Measurements from ENCODE around the gene TJP2. TPM values are rescaled to one million over a fixed set of nuclear protein-coding genes. Genes with fewer than 3 reads are reported as not detected.

The TJP2 gene
- total RNA-seq, 4 donors from 2014 or later, result 114 to 221 (median 156) TPM

DNA sequence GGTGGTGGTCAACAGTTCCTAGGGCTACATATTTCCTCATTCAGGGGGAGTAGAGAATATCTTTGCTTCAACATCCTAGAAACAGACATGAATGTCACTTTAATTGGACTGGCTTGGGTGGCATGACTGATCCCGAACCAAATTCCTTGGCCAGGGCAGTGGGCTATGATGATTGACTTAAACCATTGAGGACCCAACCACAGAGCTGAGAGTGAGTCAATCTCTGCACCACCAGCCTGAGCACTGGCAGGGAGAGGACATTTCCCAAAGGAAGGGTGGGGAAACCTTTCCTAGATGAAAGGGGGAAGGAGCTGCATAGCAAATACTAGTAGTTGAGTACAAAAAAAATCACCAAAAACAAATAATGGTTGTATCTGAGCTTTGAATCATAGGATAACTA is 98.1 kb downstream of the TJP2 start:
- TF ChIP-seq, protein P1, sequence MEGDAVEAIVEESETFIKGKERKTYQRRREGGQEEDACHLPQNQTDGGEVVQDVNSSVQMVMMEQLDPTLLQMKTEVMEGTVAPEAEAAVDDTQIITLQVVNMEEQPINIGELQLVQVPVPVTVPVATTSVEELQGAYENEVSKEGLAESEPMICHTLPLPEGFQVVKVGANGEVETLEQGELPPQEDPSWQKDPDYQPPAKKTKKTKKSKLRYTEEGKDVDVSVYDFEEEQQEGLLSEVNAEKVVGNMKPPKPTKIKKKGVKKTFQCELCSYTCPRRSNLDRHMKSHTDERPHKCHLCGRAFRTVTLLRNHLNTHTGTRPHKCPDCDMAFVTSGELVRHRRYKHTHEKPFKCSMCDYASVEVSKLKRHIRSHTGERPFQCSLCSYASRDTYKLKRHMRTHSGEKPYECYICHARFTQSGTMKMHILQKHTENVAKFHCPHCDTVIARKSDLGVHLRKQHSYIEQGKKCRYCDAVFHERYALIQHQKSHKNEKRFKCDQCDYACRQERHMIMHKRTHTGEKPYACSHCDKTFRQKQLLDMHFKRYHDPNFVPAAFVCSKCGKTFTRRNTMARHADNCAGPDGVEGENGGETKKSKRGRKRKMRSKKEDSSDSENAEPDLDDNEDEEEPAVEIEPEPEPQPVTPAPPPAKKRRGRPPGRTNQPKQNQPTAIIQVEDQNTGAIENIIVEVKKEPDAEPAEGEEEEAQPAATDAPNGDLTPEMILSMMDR (IDR thresholded peaks at IDR 0.05), result no peak
- ATAC-seq (ENCODE audit: low FRiP score), result no peak

DNA sequence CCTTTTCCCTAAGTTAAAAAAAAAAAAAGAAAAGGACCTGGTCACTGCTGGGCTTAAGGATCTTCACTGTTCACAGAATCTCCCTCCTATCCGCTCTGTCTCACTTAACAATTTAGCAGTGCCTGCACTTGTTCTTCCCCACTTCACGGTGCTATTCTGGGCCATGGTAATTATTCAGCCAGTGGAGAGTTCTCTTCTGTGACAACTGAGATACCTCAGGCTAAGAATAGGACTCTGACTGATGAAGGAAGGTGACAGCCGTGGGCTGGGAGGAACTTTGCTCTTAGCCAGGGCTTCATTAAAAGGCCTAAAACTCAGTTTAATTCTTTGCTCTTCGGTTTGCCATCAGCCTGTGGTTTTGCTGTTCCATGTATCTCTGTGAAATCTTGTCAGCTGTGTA is 99.1 kb downstream of the TJP2 start:
- no peak for ATAC-seq (ENCODE audit: low FRiP score)
- TF ChIP-seq, protein P1 (IDR thresholded peaks at IDR 0.05), result no peak
- no peak for DNase-seq (ENCODE audit: low spot score)

More for the DNA sequence above, 98.1 kb downstream of the TJP2 start:
- no peak for DNase-seq (ENCODE audit: low spot score)

DNA sequence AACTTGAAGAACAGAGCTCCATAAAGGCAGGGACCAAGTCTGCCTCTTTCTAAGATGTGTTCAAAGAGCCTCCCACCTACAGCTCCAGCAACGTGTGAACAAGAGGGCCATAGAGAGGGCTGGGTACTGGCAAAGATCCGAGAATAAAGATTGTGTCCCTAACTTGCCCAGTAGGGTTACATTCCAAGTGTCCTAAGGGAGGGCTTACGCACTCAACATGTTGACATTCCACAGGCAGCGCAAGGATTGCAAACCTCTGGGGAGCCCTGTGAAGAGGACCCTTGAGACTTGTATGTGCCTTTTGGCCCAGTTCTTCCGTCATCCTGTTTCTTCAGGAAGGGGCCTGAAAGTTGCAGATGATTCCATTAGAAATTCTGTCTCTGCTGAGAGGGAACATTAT is 102.7 kb downstream of the TJP2 start:
- TF ChIP-seq, protein P1 (IDR thresholded peaks at IDR 0.05), result no peak
- ATAC-seq (ENCODE audit: low FRiP score), result no peak
- DNase-seq (ENCODE audit: low spot score), result no peak

DNA sequence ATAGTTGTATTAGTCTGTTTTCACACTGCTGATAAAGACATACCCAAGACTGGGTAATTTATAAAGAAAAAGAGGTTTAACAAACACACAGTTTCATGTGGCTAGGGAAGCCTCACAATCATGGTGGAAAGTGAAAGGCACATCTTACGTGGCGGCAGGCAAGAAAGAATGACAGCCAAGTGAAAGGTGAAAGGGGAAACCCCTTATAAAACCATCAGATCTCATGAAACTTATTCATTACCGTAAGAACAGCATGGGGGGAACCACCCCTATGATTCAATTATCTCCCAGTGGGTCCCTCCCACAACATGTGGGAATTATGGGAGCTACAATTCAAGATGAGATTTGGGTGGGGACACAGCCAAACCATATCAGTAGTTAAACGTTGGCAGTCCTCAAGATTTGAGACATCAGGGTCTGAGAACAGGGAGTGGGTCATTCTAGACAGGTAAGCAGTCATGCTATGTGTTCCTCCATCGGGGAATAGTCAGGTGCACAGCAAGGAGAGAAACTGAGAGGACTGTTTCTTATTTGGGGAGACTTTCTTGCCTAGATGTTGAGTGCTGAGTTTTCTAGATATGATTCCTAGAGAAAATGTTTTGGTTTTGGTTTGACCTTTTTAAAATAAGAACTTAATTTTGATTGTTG is 105.1 kb downstream of the TJP2 start:
- ATAC-seq (ENCODE audit: low FRiP score) (no peak), DNase-seq (ENCODE audit: low spot score) (no peak)
- TF ChIP-seq, protein P1 (IDR thresholded peaks at IDR 0.05), result no peak

DNA sequence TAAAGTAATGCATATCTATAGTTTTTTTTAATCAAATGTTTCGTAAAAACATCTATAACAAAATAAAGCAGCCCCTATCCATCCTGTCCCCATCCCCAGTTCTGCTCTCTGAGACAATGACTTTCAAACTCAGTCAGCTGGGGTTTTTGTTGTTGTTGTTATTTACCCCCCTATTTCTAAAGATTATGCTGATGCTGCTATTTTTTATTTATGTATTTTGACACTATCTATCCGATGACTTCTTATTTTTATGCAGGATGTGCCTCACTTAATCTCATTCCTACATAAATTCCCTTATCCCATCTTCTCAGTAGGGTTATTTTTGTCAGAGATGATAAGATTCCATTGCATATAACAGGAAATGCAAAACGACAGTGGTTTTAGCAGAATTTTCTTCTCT is 105.7 kb downstream of the TJP2 start:
- TF ChIP-seq, protein P1 (IDR thresholded peaks at IDR 0.05), result no peak
- no peak for ATAC-seq (ENCODE audit: low FRiP score)
- no peak for DNase-seq (ENCODE audit: low spot score)

DNA sequence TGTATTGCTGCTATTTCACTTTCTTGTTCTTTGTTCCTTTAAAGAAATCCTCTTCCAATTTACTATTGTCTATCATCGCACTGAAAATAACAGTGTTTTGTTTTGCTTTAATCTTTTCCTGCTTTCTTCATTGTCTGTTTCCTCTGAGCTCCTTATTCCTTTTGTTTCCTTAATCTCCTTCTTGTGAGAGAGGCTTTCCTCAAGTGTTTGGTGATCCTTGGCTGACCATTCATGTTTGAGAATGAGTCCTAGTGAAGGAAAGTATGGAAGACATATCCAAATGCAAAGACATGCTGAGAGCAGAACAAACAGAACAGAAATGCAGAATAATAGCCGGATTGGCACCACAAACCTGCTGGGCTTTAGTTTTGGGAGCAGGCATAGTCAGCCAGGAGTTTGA is 108.9 kb downstream of the TJP2 start:
- TF ChIP-seq, protein P1 (IDR thresholded peaks at IDR 0.05), result no peak
- ATAC-seq (ENCODE audit: low FRiP score) (no peak), DNase-seq (ENCODE audit: low spot score) (no peak)

DNA sequence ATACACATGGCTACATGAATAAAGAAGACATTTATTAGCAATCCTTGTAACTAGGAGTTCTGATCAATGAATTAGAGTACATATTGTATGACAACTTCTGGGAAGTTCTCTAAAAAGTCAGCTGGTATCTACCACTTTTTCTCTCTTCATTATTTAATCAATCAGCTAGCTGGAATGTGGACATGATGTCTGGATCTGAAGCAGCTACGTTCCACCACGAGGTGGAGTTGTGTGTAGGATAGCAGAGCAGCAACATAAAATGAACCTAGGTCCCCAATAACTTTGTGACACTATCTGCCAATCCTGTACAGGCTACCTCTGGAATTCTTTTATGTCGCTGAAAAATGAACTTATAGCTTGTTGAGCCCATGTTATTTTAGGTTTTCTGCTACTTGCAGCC is 118.0 kb downstream of the TJP2 start:
- ATAC-seq (ENCODE audit: low FRiP score), result no peak
- TF ChIP-seq, protein P1 (IDR thresholded peaks at IDR 0.05), result no peak

More for the DNA sequence above, 118.0 kb downstream of the TJP2 start:
- no peak for DNase-seq (ENCODE audit: low spot score)

Measured in omental fat pad (tissue), 4 donors.